ENCODE measurements around the gene LSM14A.
A peak's percentile ranks its signal among the peaks of the same experiment; 100 is the strongest.
"Not testable (repeated sequence)": the region's sequence is repeated elsewhere in the genome, so short reads cannot be mapped to it uniquely, and the experiment has no call there.

Gene LSM14A

DNA sequence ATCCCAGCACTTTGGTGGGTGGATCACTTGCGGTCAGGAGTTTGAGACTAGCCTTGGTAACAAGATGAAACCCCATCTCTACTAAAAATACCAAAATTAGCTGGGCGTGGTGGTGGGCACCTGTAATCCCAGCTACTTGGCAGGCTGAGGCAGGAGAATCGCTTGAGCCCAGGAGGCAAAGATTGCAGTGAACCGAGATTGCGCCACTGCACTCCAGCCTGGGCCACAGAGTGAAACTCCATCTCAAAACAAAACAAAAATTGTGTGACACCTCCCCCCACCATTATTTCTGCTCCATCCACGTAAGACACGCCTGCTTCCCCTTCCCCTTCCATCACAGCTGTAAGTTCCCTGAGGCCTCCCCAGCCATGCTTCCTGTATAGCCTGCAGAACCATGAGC lies 13.3 kb upstream of the LSM14A start:
- not testable (repeated sequence) for DNase-seq (ENCODE audit: low read depth in 2 of 2)

DNA sequence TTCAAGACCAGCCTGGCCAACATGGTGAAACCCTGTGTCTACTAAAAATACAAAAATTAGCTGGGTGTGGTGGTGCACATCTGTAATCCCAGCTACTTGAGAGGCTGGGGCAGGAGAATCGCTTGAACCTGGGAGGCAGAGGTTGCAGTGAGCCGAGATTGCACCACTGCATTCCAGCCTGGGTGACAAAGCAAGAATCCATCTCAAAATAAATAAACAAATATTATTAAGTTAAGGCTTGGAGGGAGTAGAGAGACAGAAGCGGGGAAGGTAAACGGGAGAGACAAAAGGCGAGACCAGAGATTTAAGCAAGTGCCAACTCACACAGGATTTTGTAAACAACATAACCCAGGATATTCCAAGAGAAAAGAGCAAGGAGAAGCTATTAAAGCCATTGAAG lies 12.8 kb upstream of the LSM14A start:
- DNase-seq (ENCODE audit: low read depth in 2 of 2): not testable (repeated sequence)

DNA sequence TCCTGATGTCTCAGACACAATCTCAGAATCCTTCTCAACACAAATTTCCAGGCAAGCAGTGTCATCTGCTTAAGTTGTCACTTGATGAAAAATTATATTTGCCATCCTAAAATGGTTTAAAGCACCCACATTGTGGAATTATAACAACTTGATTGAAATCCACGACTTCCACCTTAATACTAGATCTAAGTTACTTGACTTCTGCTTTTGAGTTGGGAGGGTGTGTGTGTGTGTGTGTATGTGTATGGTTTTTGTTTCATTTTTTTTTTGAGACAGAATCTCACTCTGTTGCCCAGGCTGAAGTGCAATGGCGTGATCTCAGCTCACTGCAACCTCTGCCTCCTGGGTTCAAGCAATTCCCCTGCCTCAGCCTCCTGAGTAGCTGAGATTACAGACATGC lies 10.4 kb upstream of the LSM14A start:
- not testable (repeated sequence) for DNase-seq (ENCODE audit: low read depth in 2 of 2)

DNA sequence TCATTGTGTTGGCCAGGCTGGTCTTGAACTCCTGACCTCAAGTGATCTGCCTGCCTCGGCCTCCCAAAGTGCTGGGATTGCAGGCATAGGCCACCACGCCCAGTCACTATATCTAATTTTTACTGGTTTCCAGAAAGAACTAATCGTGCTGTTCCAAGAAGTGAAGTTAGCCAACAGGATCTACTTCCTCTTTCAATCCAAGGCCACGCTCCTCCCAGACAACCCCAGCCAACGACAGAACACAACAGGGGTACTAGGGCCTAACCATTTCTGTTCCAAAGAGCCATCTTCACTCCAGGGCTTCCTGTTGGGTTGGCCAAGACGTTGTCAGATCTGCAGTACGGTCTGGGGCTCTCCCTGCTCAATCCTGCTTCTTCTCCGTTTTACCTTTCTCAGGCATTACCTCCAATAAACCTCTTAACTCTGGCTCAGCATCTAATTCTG lies 7.0 kb upstream of the LSM14A start:
- DNase-seq (ENCODE audit: low read depth in 2 of 2): no peak

DNA sequence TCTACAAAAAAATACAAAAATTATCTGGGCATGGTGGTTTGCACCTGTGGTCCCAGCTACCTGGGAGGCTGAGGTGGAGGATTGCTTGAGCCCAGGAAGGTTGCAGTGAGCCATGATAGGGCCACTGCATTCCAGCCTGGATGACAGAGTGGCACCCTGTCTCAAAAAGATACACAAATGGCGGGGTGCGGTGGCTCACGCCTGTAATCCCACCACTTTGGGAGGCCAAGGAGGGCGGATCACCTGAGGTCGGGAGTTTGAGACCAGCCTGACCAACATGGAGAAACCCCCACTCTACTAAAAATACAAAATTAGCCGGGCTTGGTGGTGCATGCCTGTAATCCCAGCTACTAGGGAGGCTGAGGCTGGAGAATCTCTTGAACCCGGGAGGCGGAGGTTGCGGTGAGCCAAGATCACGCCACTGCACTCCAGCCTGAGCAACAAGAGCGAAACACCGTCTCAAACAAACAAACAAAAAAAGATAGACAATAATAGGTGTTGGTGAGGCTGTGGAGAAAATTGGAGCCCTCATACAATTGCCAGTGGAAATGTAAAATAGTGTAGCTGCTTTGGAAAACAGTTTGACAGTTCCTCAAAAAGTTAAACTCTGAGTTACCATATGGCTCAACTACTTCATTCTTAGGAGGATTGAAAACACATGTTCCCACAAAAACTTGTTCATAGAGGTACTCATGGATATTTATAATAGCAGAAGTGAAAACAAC lies 2.7 kb upstream of the LSM14A start:
- DNase-seq (ENCODE audit: low read depth in 2 of 2): not testable (repeated sequence)

DNA sequence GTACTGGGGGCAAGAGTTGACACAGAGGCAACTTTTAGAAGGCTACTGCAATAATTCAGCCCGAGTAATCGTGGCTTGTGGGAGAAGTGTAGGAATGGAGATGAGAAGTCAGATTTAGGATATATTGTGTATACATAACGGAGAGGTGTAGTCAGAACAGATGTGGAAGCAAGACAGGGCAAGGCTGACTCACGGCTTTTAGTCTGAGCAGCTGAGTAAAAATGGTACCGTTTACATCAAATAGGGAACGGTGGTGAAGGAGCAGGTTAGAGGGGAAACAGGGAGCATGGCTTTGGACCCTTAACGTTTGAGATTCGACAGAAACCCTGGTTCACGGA lies 796 bp upstream of the LSM14A start:
- peak; percentile 33 to 40 for DNase-seq (ENCODE audit: low read depth in 2 of 2)

DNA sequence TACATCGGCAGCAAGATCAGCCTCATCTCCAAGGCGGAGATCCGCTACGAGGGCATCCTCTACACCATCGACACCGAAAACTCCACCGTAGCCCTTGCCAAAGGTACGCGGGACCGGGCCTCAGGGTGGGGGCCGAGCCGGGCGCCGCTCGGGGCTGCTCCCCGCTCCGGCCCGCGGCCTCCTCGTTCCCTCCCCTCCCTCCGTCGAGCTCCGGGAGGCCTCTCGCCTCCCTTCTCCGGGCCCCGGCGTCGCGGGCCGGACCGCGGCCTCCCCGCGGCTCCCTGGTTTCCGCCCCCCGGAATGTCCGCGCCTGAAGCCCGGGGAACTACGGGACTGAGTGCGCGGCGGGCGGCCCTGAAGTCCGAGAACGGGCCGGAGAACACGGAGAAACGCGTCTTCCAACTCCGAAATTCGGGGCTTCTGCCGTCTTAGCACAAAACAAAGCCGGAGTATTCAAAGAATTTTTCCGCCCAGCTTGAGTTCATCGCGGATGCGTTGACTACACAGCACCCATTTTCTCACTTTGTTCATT lies 423 bp downstream of the LSM14A start:
- peak in 1 of 2 donors; percentile 15 for DNase-seq (ENCODE audit: low read depth in 2 of 2)

DNA sequence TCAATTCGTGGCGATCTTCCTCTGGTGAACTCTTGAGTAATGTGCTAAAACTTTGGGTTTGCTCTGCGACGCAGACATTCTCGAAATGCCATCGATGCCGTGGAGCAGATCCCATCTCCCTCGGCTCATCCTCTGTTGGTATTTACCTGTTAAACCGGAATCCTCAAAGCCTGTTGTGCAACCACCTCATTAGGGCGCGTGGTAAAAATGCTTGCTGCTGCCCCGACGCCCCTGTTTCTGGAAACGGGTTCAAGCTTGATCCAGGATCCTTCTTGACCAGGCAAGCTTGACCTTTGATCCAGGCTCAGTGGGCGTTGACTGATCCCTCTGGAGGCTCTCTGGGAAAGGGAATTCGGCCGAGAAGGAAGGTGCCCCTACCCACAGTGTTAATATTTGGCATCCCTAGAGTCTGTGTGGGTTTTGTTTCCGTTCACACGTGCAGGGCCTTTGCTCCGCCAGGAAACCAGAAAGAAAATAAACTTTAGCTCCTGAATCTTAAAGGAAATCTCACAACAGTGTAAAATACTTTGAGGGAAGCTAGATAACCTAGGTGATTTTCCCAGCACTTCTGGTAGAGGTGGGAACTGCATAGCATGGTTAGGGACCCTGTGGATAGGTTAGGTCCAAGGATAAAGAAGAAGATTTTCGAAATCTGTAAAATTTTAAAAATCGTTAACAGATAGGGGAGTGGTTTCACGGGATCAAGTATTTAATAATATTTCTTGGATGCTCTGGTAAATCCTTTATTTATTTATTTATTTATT lies 1.1 kb downstream of the LSM14A start:
- DNase-seq (ENCODE audit: low read depth in 2 of 2): peak in 1 of 2 donors; percentile 4

DNA sequence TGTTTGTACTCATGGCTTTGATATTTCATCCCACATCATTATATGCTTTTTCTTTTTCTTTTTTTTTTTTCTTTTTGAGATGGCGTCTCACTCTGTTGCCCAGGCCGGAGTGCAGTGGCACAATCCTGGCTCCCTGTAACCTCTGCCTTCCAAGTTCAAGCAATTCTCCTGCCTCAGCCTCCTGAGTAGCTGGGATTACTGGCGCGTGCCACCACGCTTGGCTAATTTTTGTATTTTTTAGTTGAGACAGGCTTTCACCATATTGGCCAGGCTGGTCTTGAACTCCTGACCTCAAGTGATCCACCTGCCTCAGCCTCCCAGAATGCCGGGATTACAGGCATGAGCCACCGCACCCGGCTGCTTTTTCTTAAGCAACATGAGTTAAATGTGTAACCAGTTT lies 2.9 kb downstream of the LSM14A start:
- not testable (repeated sequence) for DNase-seq (ENCODE audit: low read depth in 2 of 2)

DNA sequence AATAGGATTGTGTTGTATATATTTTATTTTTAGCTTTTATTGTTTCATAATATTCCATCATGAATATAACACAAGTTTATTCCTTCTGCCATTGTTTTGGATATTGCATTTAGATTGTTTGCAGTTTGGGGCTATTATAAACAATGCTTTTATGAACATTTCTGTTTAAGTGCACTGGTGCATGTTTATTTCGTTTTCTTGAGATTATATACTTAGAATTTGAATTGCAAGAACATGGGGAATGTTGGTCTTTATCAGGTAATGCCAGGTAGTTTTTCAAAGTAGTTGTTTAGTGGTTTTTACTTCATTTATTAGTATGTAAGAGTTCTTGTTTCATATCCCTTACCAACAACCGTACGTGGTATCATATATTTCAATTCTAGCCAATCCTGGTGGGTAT lies 4.3 kb downstream of the LSM14A start:
- DNase-seq (ENCODE audit: low read depth in 2 of 2): no peak

DNA sequence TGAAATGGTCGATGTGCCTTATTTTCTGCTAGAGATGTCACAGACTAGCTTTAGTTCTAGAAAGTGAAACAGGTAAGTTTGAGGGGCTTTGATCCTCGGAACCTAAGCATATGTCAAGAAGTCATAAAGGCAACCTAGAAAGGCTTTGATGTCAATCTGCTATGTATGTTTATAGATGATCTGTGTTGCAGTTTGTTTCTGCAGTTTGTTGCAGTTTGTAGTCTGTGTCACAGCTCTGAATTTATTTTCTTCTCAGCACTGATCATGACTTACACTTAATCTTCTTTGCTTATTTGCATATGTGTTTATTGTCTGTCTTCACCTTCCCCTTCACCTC lies 5.9 kb downstream of the LSM14A start:
- DNase-seq (ENCODE audit: low read depth in 2 of 2): no peak

DNA sequence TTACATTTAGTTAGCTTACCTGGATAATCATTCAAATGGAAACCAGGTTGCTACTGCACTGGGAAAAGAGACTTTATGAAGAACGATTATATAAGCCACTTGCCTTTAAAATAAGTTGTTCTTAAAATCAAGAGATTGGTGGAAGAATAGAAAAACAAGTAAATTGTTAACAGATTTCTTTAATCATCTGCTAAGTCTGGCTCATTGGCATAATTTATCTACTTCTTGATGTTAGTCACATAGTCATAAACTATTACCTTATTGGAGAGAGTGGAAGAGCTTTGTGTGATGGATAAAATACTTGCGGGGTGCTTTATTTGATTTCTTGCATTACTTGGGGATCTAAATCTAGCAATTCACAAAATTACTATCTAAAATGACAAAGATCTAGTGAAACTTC lies 6.8 kb downstream of the LSM14A start:
- DNase-seq (ENCODE audit: low read depth in 2 of 2): no peak

DNA sequence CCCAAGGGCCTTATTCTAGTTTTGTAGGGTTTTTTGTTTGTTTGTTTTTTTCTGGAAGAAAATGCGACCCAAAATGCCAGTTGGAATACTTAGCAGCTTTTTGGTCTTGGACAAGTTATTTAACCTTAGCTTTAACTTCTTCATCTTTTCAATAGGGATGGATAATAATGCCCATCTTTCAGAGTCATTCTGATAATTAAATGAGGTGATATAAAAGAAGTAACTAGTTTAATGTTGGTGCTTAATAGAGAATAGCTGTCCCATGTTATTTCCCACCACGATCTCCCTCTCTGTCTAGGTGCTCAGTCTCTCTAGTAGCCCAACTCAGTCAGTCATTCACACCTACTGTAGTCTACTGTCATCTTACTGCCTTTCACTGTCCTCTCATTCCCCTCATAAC lies 8.0 kb downstream of the LSM14A start:
- DNase-seq (ENCODE audit: low read depth in 2 of 2): no peak

DNA sequence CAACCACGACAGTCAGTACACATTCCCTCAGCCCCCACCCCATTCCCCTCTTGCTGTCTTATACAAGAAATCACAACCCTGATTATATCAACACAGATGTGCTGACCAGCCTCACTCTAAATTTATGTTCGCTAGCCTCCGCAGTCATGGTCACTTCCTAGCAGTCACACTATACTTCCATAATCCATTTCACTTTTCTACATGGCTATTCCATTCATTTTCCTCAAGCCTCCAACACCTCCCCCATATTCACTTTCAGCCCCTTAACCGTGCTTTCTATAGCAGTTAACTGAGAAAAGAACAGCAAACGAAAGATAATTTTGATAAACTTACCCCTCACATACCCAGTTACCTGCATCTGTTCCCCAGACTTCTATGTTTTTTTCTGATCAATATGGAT lies 8.4 kb downstream of the LSM14A start:
- no peak for DNase-seq (ENCODE audit: low read depth in 2 of 2)

DNA sequence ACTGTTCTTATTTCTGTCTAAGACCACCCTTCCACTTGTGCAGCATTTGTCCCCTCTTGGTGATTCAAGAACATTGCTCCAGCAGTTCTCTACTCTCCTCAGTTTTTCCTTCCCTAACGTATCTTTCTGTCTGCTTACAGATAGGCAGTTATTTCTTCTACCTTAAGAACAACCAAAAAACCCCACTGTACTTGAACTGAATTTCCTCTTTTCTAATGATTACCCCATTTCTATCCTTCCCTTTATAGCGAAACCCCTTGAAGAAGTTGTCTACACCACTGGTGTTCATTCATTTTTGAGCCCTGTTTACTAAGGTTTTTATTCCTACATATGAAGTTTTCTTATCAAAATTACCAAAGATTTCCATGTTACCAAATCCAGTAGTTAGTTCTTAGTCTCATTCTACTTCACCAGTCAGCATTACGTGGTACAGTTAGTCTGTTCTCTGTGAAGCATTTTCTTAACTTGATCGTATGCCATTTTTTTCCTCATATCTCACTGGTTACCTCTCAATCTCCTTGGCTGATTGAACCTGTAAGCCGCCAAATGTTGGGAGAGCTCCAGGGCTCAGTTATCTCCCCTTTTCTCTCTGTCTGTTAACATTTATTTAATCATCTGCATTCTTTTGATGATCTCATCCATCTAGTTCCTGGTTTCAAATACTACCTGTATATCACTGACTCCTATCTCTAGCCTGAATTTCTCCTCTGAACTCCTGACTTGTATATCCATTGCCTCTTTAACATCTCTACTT lies 9.0 kb downstream of the LSM14A start:
- DNase-seq (ENCODE audit: low read depth in 2 of 2): no peak

DNA sequence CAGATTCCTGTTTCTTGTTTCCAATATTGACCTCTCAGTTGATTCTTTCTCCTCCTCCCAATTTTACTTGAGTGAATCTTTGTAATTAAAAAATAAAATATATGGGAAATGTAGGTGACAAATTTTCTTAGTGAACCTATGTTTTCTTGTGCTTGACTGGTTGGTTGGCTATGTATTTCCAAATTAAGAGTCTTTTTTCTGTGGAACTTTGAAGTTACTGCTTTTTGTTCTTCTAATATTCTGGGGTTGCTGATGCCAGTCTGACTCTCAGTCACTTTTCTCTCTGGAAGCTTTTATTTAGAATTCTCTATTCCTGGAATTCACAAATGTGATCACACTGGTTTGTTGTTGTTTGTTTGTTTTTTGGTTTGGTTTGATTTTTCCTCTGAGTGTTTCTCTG lies 9.8 kb downstream of the LSM14A start:
- no peak for DNase-seq (ENCODE audit: low read depth in 2 of 2)

DNA sequence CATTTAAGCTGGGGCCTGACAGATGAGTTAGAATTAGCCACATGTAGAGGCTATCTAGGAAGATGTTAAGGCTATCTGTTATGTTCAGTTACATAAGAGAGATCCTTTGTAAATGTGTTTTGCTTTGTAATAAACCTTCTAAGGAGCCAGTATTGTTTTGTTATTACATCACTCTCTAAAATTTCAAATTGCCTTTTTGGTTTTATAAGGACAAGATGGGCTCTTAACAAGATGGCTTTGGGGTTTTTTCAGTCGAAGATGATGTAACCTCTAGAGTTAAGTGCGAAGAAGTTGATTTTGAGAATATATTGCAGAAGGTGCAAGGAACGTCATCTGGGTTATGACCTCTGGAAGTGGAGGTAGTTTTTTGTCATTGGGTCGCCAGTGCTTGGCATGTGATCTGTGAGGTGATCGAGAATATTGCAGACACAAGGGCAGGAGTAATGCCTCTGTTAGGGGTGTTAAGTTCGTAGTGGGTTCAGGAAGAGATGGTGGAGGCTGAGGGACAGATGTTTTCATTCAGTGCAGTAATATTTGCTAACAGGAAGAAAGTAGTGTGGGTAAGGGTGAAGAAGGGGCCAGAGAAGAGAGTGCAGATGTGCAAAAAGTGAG lies 12.7 kb downstream of the LSM14A start:
- no peak for DNase-seq (ENCODE audit: low read depth in 2 of 2)

DNA sequence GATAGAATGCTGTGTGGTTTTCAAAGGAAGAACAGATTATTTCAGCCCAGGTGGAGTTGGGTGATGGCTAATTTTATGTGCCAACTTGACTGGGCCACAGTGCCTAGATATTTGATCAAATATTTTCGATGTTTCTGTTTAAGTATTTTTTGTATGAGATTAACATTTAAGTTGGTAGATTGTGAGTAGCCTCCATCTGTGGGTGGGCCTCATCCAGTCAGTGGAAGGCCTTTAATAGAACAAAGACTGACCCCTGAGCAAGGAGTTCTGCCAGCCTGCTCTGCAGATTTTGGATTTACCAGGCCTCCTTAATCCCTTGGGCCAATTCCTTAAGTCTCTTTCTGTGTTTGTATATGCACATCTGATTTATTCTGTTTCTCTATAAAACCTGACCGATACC lies 13.9 kb downstream of the LSM14A start:
- no peak for DNase-seq (ENCODE audit: low read depth in 2 of 2)

DNA sequence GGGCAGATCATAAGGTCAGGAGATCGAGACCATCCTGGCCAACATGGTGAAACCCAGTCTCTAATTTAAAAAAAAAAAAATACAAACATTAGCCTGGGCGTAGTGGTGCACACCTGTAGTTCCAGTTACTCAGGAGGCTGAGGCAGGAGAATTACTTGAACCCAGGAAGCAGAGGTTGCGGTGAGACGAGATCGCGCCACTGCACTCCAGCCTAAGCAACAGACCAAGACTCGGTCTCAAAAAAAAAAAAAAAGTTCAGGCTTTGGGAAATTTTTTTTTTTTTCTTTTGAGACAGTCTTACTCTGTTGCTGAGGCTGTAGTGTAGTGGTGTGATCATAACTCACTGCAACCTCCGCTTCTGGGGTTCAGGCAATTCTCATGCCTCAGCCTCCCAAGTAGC lies 14.7 kb downstream of the LSM14A start:
- DNase-seq (ENCODE audit: low read depth in 2 of 2): no peak

DNA sequence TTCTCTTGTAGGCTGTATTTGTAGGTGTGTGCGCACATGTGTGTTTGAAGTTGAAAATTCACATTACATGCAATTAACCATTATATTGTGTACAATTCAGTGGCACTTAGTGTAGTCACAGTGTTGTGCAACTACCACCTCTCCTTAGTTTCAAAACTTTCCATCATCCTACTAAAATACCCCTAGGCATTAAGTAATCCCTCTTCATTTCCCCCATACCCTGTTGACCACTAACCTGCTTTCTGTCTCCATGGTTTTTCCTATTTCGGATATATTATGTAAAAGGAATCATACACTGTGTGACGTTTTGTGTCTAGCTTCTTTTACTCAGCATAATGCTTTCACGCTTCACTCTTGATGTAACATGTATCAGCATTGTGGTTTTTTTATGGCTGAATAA lies 16.1 kb downstream of the LSM14A start:
- DNase-seq (ENCODE audit: low read depth in 2 of 2): no peak

DNA sequence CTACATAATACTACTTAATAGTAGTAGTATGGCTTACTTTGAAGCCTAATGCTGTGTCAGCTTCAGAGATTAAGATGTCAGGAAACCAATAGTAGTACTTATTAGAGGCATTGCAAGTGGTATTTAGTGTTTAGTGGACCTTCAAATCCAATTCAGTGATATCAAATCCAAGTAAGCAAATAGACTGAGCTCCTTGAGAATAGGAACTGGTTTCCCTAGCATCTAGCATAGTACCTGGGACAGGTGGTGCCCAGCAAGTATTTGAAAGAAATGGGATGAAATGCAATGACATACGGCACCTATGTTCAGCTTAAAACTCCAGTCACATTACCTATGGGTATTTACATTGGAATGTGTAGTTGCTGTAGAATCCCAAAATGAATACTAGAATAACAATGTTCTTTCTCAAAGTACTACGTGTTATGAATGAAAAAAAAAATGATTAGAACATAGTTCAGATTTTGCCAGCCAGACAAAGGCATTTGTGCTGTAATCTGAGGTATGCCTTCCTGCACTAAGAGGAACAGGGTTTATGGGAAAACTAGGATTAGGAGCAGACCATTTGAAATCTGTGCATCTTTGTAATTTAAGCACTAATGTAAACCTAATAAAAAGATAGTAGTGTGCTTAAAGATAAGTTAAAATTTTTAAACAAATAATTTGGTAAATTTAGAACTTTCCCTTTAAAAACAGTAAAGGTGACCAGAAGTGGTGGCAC lies 17.1 kb downstream of the LSM14A start:
- no peak for DNase-seq (ENCODE audit: low read depth in 2 of 2)
